Uterus (tissue), 2 donors: ENCODE measurements around the gene PCK2.

ENCODE experiments used
- CTCF ChIP-seq, 4 experiments: fragments of 200-600 bp in 2 of 4; fragments of 450-650 bp in 2 of 4; sonication (generic) in 2 of 4; IDR thresholded peaks; one replicate each; pipeline ENCODE4 v1.5.1; 2016 to 2019; ENCODE audit warnings: antibody characterized with exemption in 4 of 4, mild to moderate bottlenecking in 2 of 4, moderate library complexity in 1 of 4
- POLR2A ChIP-seq, 2 donors: fragments of 450-650 bp; IDR thresholded peaks; one replicate each; pipeline ENCODE4 v1.6.1; 2016; ENCODE audit warnings: antibody characterized with exemption in 2 of 2, mild to moderate bottlenecking in 1 of 2, moderate library complexity in 1 of 2

GRCh38 chr14:24052656-24053547 lies 41.2 kb upstream of the PCK2 start:
- TF ChIP-seq CTCF (IDR thresholded peaks at IDR 0.05) (no peak), POLR2A (IDR thresholded peaks at IDR 0.05) (no peak)
